Activated CD8-positive, alpha-beta memory T cell treated with anti-CD3 and anti-CD28 coated beads for 4 hours (primary cell): ENCODE data around the gene LEMD1.
"Not testable (repeated sequence)": the region's sequence is repeated elsewhere in the genome, so short reads cannot be mapped to it uniquely, and the experiment has no call there.

Experiments used
- DNase-seq, 2 donors: peaks; one replicate each; pipeline ENCODE4 v3.0.0-alpha.2; 2020; ENCODE audit warnings: low read depth in 2 of 2

LEMD1 gene

DNA sequence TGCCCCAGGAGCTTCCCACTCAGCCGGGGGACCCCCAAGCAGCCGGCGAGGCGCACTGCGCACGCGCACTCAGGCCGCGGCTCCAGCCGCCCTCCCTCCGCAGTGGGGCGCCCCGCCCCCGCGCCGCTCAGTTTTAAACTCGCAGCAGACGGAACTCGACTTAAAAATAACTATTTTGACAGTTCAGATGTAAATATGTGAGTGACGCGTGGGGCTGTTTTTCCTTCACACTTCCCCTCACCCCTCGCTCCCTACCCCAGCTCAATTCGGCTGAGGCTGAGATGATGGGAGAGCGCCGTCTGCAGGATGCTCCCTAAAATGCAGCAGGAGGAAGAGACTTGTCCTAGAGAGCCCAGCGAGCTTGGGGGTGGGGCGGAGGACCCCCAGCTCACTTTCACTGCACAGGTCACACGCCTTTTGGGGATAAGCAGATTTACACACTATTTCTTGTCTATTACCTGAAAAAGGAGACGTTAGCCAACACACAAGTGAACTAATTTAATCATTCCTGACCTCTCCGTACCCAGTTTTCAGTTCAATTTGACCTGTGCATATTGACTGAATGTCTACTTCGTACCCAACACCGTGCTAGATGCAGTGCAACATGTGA, 8.9 kb upstream of the LEMD1 start:
- DNase-seq = no peak

DNA sequence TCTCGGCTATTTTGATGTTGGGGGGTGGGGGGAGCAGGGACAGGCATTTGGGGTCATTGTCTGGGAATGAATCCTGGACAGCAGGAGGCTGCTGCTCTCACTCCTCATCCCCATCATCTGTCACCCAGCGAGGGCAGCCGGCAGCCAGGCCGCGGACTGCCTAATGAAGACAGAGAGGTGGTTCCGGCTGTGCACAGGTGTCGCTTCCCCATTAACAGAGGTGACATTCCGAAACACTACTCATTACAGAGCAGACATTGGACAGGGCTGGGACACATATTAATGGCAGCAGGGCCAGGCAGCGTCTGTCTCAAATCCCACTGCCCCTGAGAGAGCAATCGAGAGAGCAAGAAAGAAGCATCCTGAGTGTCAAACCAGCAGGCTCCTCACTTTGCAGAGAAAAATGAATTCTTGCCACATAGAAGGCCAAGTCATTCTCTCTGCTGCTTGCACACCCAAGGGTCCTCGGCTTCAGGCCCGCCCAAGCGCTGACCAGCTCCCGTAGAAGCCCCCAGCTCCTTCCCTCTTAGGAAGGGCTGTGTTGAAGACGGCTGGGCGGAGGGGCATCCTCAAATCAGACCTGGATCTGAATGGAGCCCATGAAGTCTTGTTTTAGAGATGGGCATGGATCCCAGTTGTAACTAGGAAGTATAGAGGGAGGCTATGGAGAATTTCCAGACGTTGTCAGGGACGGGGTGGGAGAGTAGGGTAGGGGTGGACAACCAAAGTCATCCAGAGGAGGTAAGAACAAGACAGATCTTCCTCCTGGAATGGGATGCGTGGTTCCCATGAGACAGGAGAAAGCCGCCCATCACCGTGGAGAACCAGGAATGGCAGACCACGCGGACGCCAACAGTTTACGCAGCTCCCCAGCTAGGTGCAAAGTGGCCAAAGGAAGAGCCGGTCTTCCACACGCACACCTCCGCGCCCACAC, 8.2 kb upstream of the LEMD1 start:
- no peak for DNase-seq

DNA sequence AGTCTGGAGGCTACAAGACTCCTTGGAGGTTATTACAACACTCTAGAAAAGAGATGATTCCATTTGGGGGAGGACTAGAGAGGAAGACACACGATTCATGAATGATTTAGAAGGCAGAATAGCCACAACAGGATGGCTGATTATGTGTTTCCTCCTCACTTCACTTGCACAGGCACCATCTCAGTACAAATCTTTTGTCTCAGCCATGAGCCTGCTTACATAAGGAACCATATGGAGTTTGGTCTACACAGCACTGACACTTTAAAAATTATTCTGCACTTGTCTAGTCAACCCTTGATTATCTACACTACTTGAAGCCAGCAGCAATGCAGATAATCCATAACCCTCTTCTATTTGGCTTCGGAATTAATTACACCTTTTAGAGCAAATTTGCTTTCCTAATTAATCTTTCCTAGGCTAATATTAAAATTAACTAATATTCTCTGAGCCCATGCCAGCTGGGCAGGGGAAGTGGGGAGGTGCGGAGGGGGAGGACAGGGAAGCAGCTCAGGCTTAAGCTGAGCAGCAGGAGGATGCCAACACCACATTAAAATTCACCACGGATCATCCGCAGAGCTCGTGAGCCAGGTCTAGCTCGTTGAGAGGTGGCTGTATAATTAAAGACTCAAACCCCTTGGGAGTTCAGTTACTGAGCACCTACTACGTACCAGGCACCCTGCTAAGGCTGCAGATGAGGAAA, 3.2 kb upstream of the LEMD1 start:
- DNase-seq = no peak

DNA sequence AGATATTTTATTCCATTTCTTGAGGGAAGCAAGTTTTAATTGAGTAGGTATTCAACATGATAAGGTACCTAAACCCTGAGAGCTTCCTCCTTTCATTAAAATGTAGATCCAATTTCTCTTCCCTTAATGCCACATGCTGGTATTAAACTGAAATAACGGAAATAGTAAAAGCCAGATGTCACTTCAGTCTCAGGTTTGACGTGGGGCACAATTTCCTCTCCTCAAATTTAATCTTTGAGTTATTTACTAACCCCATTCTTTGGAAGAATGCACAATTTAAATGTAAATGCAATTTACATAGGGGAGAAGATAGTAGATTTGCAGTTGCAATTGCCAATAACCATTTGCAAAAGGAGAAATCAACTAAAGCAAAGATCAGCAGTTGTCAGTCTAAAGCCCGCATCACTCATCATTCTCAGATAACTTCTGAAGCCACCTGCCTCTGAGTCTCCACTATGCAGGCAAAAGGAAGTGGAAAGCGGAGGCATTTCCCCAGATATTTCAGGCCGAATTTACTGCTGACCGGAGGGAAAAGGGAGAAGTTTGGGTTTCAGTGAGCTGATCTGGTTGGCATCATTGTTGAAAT, 2.1 kb upstream of the LEMD1 start:
- DNase-seq = no peak

DNA sequence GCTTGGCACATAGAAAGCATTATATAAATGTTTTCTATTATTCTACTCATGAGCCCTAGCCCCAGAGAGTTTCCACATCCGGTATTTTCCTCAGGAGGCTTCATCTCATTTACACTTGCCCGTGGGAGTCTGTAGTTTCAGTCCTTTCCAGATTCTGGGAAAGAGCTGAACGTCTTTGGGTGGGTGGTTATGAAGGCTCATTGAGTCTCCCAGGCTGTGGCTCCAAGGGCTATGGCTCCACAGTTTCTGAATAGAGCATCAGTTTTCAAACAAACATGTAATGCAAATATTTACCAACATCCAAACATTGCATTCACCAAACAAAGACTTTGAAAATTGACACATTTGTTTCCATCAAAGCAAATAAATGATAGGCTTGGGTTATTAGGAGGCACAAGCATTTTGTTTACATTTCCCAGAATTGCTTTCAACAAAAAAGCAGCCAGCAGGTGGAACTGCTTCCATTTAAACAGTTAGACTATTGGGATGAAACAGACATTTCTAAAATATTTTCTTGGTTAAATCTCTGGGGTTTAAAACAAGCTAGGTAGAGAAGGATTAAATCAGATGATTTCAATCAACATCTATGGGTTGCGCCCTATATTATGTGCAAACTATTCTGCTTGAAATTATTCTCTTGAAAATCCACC, 1.3 kb upstream of the LEMD1 start:
- no peak for DNase-seq

DNA sequence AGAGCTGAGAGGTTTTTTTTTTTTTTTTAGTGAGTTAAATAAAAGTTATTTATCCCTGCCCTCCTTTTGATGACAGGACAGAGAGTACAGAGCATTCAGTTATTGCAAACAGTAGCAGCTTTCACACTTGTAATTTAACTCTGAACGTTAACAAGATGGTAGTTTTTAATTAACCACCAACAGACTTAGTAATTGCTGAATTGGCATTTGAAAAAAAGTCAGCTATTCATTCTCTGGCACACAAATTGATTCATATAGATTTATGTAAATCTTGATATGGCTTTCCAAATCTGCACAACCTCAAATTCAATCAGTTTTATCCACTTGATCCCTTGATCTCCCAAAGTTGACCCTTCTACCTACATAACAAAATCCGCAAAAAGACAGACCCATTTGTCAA, 918 bp downstream of the LEMD1 start:
- no peak for DNase-seq

DNA sequence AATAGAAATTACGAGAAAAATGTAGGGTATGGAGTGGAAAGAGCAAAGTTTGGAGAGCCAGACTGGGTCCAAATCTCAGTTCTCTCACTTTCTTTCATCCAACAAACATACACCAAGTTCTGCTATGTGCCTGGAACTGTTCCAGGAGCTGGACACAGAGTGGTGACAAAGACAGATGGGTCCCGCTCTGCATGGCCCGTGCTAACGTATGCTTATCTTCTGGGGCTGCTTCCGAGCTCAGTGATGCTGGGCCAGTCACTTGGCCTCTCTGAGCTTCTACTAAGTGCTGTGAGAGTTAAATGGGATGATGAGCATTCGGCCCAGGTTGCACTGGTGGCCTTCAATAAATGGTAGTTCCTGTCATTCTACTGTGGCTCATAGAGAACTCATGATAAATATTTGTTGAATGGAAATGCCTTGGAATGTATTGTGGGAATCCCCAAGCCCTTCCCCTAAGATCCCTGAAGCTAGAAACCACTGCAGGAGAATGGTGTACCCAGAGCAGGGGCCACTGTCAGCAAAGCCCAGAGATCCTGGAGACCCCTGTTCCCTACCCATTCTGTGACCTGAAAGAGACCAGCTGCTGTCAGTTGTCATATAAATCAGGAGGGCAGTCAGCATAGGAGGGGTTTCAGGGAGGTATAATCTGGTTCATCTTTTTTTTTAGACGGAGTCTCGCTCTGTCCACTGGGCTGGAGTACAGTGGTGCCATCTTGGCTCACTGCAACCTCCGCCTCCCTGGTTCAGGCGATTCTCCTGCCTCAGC, 3.8 kb downstream of the LEMD1 start:
- DNase-seq = no peak

DNA sequence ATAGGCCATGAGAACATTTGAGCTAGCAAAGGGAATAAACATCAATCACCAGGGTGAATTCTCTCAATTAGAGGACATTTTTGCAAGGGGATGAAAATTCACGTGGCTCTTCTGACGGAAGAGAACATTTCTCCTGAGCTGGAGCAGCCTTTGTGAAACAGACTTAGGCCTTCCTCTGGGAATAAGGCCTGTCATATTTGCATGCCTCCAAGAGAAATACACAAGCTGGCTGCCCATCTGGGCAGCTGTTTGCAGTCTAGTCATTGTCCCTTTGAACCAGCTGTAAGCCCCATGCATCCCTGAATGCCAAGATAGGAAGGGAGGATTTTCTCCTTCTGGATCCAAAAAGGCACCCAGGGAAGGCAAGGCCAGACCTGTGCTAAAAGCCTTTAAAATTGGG, 5.5 kb downstream of the LEMD1 start:
- no peak for DNase-seq

DNA sequence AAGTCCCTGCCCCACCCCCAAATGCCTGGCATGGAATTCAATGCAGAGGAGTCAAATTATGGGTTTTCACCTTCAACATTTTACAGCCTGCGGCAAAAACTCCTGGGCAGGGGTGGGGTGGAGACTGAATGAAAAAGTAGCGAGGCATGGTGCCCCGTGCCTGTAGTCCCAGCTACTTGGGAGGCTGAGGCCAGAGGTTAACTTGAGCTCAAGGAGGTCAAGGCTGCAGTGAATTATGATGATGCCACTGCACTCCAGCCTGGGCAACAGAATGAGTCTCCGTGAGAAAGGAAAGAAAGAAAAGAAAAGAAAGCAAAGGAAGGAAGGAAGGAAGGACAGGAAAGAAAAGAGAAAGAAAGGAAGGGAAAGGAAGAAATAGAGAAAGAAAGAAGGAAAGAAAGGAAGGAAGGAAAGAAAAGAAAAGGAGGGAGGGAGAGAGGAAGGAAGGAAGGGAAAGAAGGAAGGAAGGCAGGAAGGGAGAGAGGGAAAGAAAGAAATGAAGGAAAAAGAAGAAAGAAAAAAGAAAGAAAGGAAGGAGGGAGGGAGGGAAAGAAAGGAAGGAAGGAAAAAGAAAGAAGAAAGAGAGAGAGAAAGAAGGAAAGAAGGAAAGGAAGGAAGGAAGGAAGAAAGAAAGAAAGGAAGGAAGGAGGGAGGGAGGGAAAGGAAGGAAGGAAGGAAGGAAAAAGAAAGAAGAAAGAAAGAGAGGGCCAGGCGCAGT, 11.1 kb downstream of the LEMD1 start:
- DNase-seq = no peak

DNA sequence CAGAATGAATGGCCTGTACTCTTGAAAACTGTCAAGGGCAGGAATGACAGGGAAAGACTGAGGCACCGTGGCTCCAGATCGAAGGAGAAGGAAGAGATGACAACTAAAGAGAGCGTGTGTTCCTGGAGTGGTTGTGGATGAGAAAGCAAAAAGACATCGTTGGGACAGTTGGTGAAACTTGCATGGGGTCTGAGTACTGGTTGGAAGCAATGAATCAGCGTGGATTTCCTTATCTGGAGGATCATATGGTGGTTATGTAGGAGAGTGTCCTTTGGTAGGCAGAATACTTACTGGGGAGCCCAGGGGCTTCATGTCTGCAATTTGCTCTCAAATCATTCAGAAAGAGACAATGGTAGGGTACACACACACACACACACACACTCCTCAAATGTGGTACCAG, 13.9 kb downstream of the LEMD1 start:
- no peak for DNase-seq

DNA sequence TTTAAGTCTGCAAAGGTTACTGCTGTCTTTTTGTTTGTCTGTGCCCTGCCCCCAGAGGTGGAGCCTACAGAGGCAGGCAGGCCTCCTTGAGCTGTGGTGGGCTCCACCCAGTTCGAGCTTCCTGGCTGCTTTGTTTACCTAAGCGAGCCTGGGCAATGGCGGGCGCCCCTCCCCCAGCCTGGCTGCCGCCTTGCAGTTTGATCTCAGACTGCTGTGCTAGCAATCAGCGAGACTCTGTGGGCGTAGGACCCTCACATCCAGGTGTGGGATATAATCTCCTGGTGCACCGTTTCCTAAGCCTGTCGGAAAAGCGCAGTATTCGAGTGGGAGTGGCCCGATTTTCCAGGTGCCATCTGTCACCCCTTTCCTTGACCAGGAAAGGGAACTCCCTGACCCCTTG, 15.6 kb downstream of the LEMD1 start:
- DNase-seq = not testable (repeated sequence)

DNA sequence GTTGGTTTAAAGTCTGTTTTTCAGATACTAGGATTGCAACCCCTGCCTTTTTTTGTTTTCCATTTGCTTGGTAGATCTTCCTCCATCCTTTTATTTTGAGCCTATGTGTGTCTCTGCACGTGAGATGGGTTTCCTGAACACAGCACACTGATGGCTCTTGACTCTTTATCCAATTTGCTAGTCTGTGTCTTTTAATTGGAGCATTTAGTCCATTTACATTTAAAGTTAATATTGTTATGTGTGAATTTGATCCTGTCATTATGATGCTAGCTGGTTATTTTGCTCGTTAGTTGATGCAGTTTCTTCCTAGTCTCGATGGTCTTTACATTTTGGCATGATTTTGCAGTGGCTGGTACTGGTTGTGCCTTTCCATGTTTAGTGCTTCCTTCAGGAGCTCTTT, 17.4 kb downstream of the LEMD1 start:
- not testable (repeated sequence) for DNase-seq

DNA sequence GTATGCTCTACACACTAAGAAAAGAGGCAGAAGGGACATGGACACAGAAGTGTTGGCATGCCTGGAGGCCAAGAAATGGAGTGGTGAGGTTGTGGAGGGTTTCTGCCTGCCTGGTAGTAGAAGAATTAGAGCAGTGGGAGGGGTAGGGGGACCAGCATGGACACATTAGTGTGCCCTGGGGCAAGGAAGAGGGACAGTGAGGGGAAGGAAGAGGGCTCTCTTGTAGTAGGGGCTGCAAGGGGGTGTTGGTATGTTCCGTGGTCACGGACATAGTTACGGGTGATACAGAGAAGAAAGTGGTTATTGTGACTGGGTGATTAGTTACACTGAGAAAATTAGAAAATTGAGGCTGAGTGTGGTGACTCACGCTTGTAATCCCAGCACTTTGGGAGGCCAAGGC, 23.3 kb downstream of the LEMD1 start:
- no peak for DNase-seq

DNA sequence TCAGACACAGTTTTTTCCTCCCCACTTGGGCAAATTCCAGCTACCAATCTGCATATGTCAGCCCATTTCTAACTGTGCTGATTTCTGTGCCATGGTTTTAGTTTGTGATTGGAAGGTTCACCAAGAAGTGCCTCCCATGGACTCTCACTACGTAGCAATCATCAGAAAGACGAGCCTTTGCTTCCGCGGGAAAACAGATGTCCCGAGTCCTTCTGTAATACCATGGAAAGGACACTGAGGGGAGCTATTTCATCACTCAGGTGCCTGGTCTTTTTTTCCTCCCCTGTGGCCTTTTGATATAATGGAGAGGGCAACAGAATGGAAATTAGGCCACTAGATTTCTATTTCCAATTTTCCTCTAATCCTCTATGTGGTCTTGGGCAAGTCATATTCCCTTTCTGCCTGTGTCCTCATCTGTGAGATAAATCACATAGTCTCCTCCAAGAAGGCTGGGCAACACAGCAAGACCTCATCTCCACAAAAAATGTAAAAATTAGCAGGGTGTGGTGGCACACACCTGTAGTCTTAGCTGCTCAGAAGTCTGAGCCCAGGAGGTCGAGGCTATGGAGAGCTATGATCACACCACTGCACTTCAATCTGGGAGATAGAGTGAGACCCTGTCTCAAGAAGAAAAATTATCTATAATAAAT, 24.8 kb downstream of the LEMD1 start:
- DNase-seq = no peak

DNA sequence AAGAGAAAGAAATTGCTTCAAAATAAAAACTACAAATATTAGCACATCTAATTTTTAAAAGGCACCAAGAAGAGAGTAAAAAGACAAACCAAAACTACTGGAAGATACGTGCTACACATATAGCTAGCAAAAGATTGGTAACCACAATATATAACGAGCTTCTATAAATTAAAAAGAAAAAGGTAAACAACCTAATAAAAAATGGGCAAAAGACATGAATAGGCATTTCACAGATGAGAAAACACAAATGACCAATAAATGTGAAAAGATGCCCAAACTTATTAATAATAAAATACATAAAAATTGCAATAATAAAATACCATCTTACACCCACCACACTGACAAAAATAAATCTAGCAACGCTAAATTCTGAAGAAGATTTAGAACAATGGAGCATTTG, 26.2 kb downstream of the LEMD1 start:
- no peak for DNase-seq

DNA sequence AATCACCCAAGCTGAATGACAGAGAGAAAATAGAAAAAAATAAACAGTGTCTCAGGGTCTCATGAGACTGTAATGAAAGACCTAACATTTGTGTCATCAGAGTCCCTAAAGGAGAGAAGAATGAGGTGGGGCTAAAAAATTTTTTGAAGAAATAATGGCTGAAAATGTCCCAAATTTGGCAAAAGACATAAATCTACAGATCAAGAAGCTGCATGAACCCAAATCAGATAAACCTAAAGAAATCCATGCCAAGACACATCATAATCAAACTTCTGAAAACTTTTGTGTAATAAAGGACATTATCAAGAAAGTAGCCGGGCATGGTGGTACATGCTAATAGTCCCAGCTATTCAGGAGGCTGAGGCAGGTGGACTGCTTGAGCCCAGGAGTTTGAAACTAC, 29.2 kb downstream of the LEMD1 start:
- no peak for DNase-seq

DNA sequence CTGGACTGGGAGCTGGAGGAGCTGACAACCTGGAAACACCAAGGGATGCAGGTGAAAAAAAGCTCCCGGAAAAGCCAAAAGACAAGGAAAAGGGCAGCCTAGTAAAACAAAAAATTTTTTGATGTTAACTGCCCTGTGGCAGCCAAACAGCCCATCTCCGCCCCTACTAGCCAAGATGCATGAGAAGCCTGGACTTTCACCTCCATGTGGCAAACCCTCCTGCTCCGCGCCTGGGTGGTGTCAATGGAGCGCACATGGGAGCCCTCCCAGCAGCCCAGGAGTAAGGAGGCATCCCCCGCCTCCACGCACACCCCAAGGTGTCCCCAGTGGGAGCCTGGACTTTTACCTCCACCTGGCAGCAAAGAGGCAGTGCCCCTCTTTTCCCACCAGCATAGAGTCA, 30.5 kb downstream of the LEMD1 start:
- DNase-seq = no peak

DNA sequence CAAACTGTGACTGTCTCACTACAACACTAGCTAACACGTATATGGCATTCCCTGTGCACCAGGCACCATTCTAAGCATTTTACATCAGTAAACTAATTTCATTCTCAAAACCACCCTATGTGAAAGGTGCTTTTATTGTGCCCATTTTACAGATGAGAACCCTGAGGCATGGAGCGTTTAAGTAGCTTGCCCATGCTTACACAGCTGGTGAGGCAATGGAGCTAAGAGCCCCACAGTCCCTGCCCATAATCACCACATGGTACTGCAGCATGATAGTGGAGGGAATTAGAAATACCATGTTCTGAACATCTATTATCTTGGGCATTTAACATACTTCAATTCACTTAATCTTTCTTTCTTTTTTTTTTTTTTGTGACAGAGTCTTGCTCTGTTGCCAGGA, 34.0 kb downstream of the LEMD1 start:
- no peak for DNase-seq

DNA sequence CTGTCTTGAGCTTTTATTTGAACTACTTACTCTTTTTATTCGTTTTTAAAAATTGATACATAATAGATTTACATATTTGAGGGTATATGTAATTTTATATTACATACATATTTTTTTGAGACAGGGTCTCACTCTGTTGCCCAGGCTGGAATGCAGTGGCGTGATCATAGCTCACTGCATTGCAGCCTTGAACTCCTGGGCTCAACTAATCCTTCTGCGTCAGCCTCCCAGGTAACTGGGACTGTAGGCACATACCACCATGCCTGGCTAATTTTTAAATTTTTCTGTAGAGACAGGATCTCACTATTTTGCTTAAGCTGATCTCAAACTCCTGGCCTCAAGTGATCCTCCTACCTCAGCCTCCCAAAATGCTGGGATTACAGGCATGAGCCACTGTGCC, 38.9 kb downstream of the LEMD1 start:
- not testable (repeated sequence) for DNase-seq

DNA sequence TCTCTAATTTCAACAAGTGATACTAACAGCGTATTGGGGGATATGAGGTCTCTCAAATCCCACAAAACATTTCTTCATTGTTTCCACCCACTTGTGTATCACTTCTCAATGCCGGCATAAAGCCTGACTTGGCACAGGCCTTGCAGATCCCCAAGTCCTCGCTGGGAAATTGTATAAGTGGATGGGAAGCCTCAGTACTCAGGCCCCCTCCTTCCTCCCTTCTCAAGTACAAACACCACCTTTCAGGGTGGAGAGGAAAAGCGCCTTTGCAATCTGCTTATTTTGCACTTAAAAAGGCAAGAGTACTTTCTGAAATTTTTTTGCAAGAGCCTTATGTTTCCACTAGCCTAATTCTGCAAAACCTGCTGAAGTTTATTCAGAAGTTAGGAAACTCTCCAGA, 39.3 kb downstream of the LEMD1 start:
- no peak for DNase-seq
